HG03064 (cell line): ENCODE measurements around the gene MYOF.

ENCODE experiments used
- ATAC-seq: cut with Tn5 transposase; IDR thresholded peaks from one replicate; pipeline ENCODE4 v1.9.1; 2021; ENCODE audit warnings: low read depth; ENCODE audit not compliant: unreplicated experiment

The MYOF gene

GRCh38 chr10:93272884-93273675, 209.1 kb downstream of the MYOF start:
- no peak for ATAC-seq

GRCh38 chr10:93271347-93271746, 210.8 kb downstream of the MYOF start:
- no peak for ATAC-seq

GRCh38 chr10:93269281-93269680, 212.9 kb downstream of the MYOF start:
- no peak for ATAC-seq

GRCh38 chr10:93268021-93268420, 214.1 kb downstream of the MYOF start:
- ATAC-seq: no peak

- peak; percentile 96 for ATAC-seq
Measured at GRCh38 chr10:93267521-93267920, 214.6 kb downstream of the MYOF start.

GRCh38 chr10:93266858-93267257, 215.3 kb downstream of the MYOF start:
- no peak for ATAC-seq

GRCh38 chr10:93261961-93262610, 220.0 kb downstream of the MYOF start:
- ATAC-seq: no peak

GRCh38 chr10:93261089-93261488, 221.0 kb downstream of the MYOF start:
- no peak for ATAC-seq

GRCh38 chr10:93259126-93259525, 223.0 kb downstream of the MYOF start:
- no peak for ATAC-seq
